D341Med (cell line): Measurements from ENCODE around the gene NDUFAF8.

Experiments used
- DNase-seq: peaks from one replicate; pipeline ENCODE4 v3.0.0; 2012; ENCODE audit warnings: low spot score

NDUFAF8 gene

GRCh38 chr17:81273698-81274470 lies 34.8 kb downstream of the NDUFAF8 start:
- no peak for DNase-seq

GRCh38 chr17:81274471-81274855 lies 35.3 kb downstream of the NDUFAF8 start:
- no peak for DNase-seq

GRCh38 chr17:81276781-81277180 lies 37.7 kb downstream of the NDUFAF8 start:
- no peak for DNase-seq

- no peak for DNase-seq
Measured at GRCh38 chr17:81277421-81277820, 38.3 kb downstream of the NDUFAF8 start.

GRCh38 chr17:81277946-81278693 lies 39.0 kb downstream of the NDUFAF8 start:
- DNase-seq, result no peak

GRCh38 chr17:81278831-81279230 lies 39.7 kb downstream of the NDUFAF8 start:
- no peak for DNase-seq

GRCh38 chr17:81279278-81280275 lies 40.5 kb downstream of the NDUFAF8 start:
- no peak for DNase-seq

GRCh38 chr17:81280571-81280970 lies 41.5 kb downstream of the NDUFAF8 start:
- DNase-seq, result no peak

GRCh38 chr17:81282141-81282540 lies 43.0 kb downstream of the NDUFAF8 start:
- no peak for DNase-seq

GRCh38 chr17:81282876-81283275 lies 43.8 kb downstream of the NDUFAF8 start:
- no peak for DNase-seq

- DNase-seq, result no peak
Measured at GRCh38 chr17:81285179-81285878, 46.2 kb downstream of the NDUFAF8 start.

- no peak for DNase-seq
Measured at GRCh38 chr17:81285894-81286293, 46.8 kb downstream of the NDUFAF8 start.

- DNase-seq, result no peak
Measured at GRCh38 chr17:81286491-81287145, 47.5 kb downstream of the NDUFAF8 start.

- no peak for DNase-seq
Measured at GRCh38 chr17:81287152-81287551, 48.0 kb downstream of the NDUFAF8 start.

GRCh38 chr17:81287741-81288430 lies 48.8 kb downstream of the NDUFAF8 start:
- DNase-seq, result no peak

- DNase-seq, result no peak
Measured at GRCh38 chr17:81288715-81289114, 49.6 kb downstream of the NDUFAF8 start.

GRCh38 chr17:81289627-81290026 lies 50.5 kb downstream of the NDUFAF8 start:
- DNase-seq, result no peak

GRCh38 chr17:81290230-81290629 lies 51.1 kb downstream of the NDUFAF8 start:
- DNase-seq, result no peak
